Measurements from ENCODE around the gene DPF3. TPM values are rescaled to one million over a fixed set of nuclear protein-coding genes. Genes with fewer than 3 reads are reported as not detected.

DPF3 gene
- total and polyA plus RNA-seq, 9 of the 15 experiments (the other 6 are each of a cell fraction or from before 2014, with no cell fraction given): 0.21 to 4.9 (median 1.2) TPM

DNA sequence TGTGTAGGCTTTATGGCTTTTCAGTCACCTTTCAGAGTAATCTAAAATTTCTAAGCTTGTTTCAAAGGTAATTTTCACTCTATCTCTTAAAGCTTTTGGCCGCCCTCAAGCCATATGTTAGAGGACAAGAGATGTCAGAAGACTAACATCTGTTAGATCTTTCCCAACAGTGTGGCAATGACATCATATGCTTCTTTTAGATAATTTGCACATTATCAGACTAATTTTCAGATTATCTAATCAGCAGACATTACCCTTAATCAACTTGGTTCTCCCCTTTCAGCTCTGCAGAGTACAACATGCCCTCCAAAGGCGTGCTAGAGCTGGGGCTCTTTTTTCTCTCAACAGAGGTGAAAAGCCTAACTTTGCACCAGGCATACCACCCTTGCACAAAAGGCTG is 207.1 kb downstream of the DPF3 start:
- no peak overlapping the region for H2AFZ ChIP-seq (ENCODE audit: low read depth, low read length)
- POLR2A ChIA-PET: interaction anchor here (0.6 kb wide), 1 partner anchor 119 kb away, joined by 3 read pairs; no protein-coding TSS in a partner anchor
- no peak overlapping the region for H3K4me3 ChIP-seq
- no peaks in the 10 kb centered on the region for H3K4me1 ChIP-seq (replicated peaks in 1 of 2; ENCODE audit: control insufficient read depth in 2 of 2, insufficient read depth in 2 of 2, low read length in 2 of 2)
- H3K9ac ChIP-seq (ENCODE audit: insufficient read depth in 1 of 2, low read depth in 2 of 2, low read length in 2 of 2): no peak overlapping the region
- no TSS peak for BruUV-seq (replicated peaks)
- 19% methylated on average over 2 of the region's 2 CpGs for WGBS (ENCODE audit: insufficient coverage, low coverage, missing lambda C conversion rate)
- no peak for DNase-seq (ENCODE audit: extremely low read depth in 1 of 4, low spot score in 3 of 4)
- no peak overlapping the region for H3K4me2 ChIP-seq (ENCODE audit: insufficient read depth, low read length)
- H3K27ac ChIP-seq (ENCODE audit: extremely low read depth, low read depth, low read length): no peak overlapping the region
- intact Hi-C loops (cut with micrococcal nuclease): no loop called here
- H3K36me3 ChIP-seq (ENCODE audit: control insufficient read depth, insufficient read depth, low read length): no peaks in the 10 kb centered on the region
- no peaks in the 10 kb centered on the region for H3K9me1 ChIP-seq (ENCODE audit: control insufficient read depth, insufficient read depth, low read length)
- no peaks in the 10 kb centered on the region for H3K27me3 ChIP-seq (ENCODE audit: control insufficient read depth in 2 of 2, insufficient read depth in 2 of 2, low read length in 2 of 2)
- CTCF ChIA-PET (ENCODE audit: low intra/inter-chr PET ratio): no interaction called here
- in situ Hi-C loops (cut with MboI): no loop called here
- FAIRE-seq: no peak
- H3K9me3 ChIP-seq (replicated peaks; ENCODE audit: control insufficient read depth, insufficient read depth, low read depth, low read length): no peaks in the 10 kb centered on the region
- TF ChIP-seq, protein P1, sequence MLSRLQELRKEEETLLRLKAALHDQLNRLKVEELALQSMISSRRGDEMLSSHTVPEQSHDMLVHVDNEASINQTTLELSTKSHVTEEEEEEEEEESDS (CRISPR knock-in tag; IDR thresholded peaks at IDR 0.05): no peak
- TF ChIP-seq, protein P2, sequence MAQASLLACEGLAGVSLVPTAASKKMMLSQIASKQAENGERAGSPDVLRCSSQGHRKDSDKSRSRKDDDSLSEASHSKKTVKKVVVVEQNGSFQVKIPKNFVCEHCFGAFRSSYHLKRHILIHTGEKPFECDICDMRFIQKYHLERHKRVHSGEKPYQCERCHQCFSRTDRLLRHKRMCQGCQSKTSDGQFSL (CRISPR knock-in tag; IDR thresholded peaks at IDR 0.05): no peak
- TF ChIP-seq, protein P2 (tag; IDR thresholded peaks at IDR 0.05): no peak
- TF ChIP-seq DIDO1 (tag; IDR thresholded peaks at IDR 0.05; ENCODE audit: low read depth) (no peak), TCFL5 (CRISPR knock-in tag; conservative IDR thresholded peaks at IDR 0.05) (no peak), EP300 (IDR thresholded peaks at IDR 0.05; ENCODE audit: low read length) (no peak), NFE2 (IDR thresholded peaks at IDR 0.05; ENCODE audit: low read depth) (no peak), BRCA1 (IDR thresholded peaks at IDR 0.05) (no peak), BRCA1 (CRISPR knock-in tag; IDR thresholded peaks at IDR 0.05) (no peak)
- TF ChIP-seq, protein P3, sequence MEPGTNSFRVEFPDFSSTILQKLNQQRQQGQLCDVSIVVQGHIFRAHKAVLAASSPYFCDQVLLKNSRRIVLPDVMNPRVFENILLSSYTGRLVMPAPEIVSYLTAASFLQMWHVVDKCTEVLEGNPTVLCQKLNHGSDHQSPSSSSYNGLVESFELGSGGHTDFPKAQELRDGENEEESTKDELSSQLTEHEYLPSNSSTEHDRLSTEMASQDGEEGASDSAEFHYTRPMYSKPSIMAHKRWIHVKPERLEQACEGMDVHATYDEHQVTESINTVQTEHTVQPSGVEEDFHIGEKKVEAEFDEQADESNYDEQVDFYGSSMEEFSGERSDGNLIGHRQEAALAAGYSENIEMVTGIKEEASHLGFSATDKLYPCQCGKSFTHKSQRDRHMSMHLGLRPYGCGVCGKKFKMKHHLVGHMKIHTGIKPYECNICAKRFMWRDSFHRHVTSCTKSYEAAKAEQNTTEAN (CRISPR knock-in tag; IDR thresholded peaks at IDR 0.05): no peak
- H3K79me2 ChIP-seq (ENCODE audit: control insufficient read depth, insufficient read depth, low read length): no peaks in the 10 kb centered on the region
- no peak for ATAC-seq
- H4K20me1 ChIP-seq (replicated peaks; ENCODE audit: control insufficient read depth, insufficient read depth, low read length): no peaks in the 10 kb centered on the region

Measured in K562 (cell line).